ENCODE measurements around the gene YAE1. TPM values are rescaled to one million over a fixed set of nuclear protein-coding genes. Genes with fewer than 3 reads are reported as not detected.

Gene YAE1
- total and polyA plus RNA-seq, 12 donors: 11.1 to 77.2 (median 23.7) TPM

DNA sequence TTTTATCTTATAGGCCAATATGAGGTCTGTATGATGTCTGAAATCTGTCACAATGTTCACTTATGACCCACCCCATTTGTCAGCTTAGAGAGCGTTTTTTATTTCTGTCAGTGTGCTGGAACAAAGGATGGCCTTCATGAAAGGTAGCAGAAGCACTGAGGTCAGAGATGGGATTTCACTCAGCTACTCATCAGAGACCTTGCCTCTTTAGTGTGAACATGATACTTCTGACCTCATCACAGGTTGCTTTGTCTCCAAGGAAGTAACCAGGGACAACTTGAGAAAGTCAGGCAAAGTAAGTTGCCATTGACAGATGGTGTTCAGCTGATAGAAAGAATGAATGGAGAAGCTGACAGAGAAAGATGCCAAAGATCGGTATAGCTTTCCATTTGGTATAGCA, 16.3 kb downstream of the YAE1 start:
- WGBS, 4 donors: 68 to 75% (median 73%) methylated on average over 2 of the region's 2 CpGs
- H3K27ac ChIP-seq: no peak overlapping the region
- H3K36me3 ChIP-seq (replicated peaks in 1 of 2): peaks cover 0 to 5% of the 10 kb centered on the region in 2 donors
- H3K4me3 ChIP-seq: no peak overlapping the region
- no peak for TF ChIP-seq POLR2A (IDR thresholded peaks at IDR 0.05)
- TF ChIP-seq, protein P1, sequence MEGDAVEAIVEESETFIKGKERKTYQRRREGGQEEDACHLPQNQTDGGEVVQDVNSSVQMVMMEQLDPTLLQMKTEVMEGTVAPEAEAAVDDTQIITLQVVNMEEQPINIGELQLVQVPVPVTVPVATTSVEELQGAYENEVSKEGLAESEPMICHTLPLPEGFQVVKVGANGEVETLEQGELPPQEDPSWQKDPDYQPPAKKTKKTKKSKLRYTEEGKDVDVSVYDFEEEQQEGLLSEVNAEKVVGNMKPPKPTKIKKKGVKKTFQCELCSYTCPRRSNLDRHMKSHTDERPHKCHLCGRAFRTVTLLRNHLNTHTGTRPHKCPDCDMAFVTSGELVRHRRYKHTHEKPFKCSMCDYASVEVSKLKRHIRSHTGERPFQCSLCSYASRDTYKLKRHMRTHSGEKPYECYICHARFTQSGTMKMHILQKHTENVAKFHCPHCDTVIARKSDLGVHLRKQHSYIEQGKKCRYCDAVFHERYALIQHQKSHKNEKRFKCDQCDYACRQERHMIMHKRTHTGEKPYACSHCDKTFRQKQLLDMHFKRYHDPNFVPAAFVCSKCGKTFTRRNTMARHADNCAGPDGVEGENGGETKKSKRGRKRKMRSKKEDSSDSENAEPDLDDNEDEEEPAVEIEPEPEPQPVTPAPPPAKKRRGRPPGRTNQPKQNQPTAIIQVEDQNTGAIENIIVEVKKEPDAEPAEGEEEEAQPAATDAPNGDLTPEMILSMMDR (IDR thresholded peaks at IDR 0.05): no peak
- no peaks in the 10 kb centered on the region for H3K9me3 ChIP-seq (replicated peaks in 1 of 3)
- no peak for DNase-seq
- H3K27me3 ChIP-seq: no peaks in the 10 kb centered on the region
- H3K4me1 ChIP-seq (replicated peaks in 1 of 2): no peaks in the 10 kb centered on the region
- intact Hi-C loops (cut with DNase I): no loop called here

- Histone ChIP-seq H3K4me1 (replicated peaks in 1 of 2) (no peaks in the 10 kb centered on the region), H3K36me3 (replicated peaks in 1 of 2) (peaks cover 0 to 3% of the 10 kb centered on the region in 2 donors), H3K27ac (no peak overlapping the region), H3K27me3 (no peaks in the 10 kb centered on the region), H3K4me3 (no peak overlapping the region), H3K9me3 (replicated peaks in 1 of 3) (no peaks in the 10 kb centered on the region)
- no peak for DNase-seq
- no peak for TF ChIP-seq POLR2A (IDR thresholded peaks at IDR 0.05)
- TF ChIP-seq, protein P1 (IDR thresholded peaks at IDR 0.05): no peak
- intact Hi-C loops (cut with DNase I): no loop called here
- WGBS, 4 donors: 85 to 94% (median 91%) methylated on average over 2 of the region's 2 CpGs
Observed at GRCh38 chr7:39583539-39583938, 17.3 kb downstream of the YAE1 start.

GRCh38 chr7:39587393-39587792, 21.2 kb downstream of the YAE1 start:
- intact Hi-C loops (cut with DNase I): no loop called here
- TF ChIP-seq POLR2A (IDR thresholded peaks at IDR 0.05): no peak
- TF ChIP-seq, protein P1 (IDR thresholded peaks at IDR 0.05): no peak
- no peak overlapping the region for H3K27ac ChIP-seq
- no peak for DNase-seq
- H3K4me3 ChIP-seq: no peak overlapping the region
- no peaks in the 10 kb centered on the region for H3K9me3 ChIP-seq (replicated peaks in 1 of 3)
- H3K27me3 ChIP-seq: no peaks in the 10 kb centered on the region
- H3K36me3 ChIP-seq (replicated peaks in 1 of 2): no peaks in the 10 kb centered on the region
- peaks cover 12% of the 10 kb centered on the region in 2 donors for H3K4me1 ChIP-seq (replicated peaks in 1 of 2)

DNA sequence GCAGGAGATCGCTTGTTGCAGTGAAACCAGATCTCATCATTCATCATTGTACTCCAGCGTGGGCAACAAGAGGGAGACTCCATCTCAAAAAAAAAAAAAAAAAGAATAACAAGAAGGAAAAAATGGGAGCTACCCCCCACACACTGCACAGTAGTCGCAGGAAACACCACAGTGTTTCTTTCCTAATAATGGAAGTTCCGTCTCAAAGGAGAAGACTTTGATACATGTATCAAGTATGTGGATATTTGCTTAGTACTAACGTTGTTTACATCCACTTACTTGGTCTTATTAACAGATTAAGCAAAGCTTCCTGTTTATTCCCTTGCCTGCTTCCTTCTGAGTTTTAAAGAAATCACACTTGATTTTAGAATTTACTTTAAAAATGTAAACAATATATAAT, 22.2 kb downstream of the YAE1 start:
- DNase-seq: no peak
- intact Hi-C loops (cut with DNase I): no loop called here
- Histone ChIP-seq H3K9me3 (replicated peaks in 1 of 3) (no peaks in the 10 kb centered on the region), H3K4me3 (no peak overlapping the region), H3K4me1 (replicated peaks in 1 of 2) (peaks cover 16 to 18% of the 10 kb centered on the region in 2 donors), H3K27me3 (no peaks in the 10 kb centered on the region), H3K36me3 (replicated peaks in 1 of 2) (no peaks in the 10 kb centered on the region), H3K27ac (no peak overlapping the region)
- TF ChIP-seq, protein P1 (IDR thresholded peaks at IDR 0.05): no peak
- TF ChIP-seq POLR2A (IDR thresholded peaks at IDR 0.05): no peak
- WGBS, 4 donors: 77 to 83% (median 81%) methylated on average over 5 of the region's 5 CpGs
